Endodermal cell (in vitro differentiated cells): Measurements from ENCODE around the gene IFT88. TPM values are rescaled to one million over a fixed set of nuclear protein-coding genes. Genes with fewer than 3 reads are reported as not detected.

Experiments used
- DNase-seq: peaks from one replicate; pipeline ENCODE4 v3.0.0-alpha.2; 2017
- H3K27ac ChIP-seq: 2 replicates; pipeline ENCODE4 v1.5.1; 2013; ENCODE audit warnings: mild to moderate bottlenecking, low read depth, low read length, moderate library complexity
- H3K27me3 ChIP-seq: 2 replicates; pipeline ENCODE4 v1.6.1; 2013; ENCODE audit warnings: mild to moderate bottlenecking, low read length, moderate library complexity; ENCODE audit not compliant: insufficient read depth, control insufficient read depth, poor library complexity, severe bottlenecking
- H3K36me3 ChIP-seq: 2 replicates; pipeline ENCODE4 v1.7.0; 2013; ENCODE audit warnings: mild to moderate bottlenecking, low read length, moderate library complexity; ENCODE audit not compliant: control insufficient read depth, insufficient read depth
- H3K4me1 ChIP-seq: one replicate; pipeline ENCODE4 v1.7.0; 2013; ENCODE audit warnings: low read length; ENCODE audit not compliant: control insufficient read depth, insufficient read depth
- H3K4me3 ChIP-seq: 2 replicates; pipeline ENCODE4 v1.5.1; 2013; ENCODE audit warnings: mild to moderate bottlenecking, low read length, moderate library complexity
- H3K9ac ChIP-seq: 2 replicates; pipeline ENCODE4 v1.6.1; 2013; ENCODE audit warnings: mild to moderate bottlenecking, low read length, moderate library complexity; ENCODE audit not compliant: poor library complexity, severe bottlenecking; ENCODE audit errors: extremely low read depth
- H3K9me3 ChIP-seq: 2 replicates; pipeline ENCODE4 v1.6.1; 2013; ENCODE audit warnings: mild to moderate bottlenecking, low read length, moderate library complexity; ENCODE audit not compliant: control insufficient read depth
- H3K27ac Mint-ChIP-seq: 2 replicates; pipeline ENCODE4 v1.8.0; 2020; ENCODE audit warnings: mixed read lengths
- H3K27me3 Mint-ChIP-seq: 2 replicates; pipeline ENCODE4 v1.8.0; 2021; ENCODE audit warnings: mild to moderate bottlenecking, mixed read lengths; ENCODE audit not compliant: insufficient read depth
- H3K36me3 Mint-ChIP-seq: 2 replicates; pipeline ENCODE4 v1.8.0; 2020; ENCODE audit warnings: low read depth, mixed read lengths
- H3K4me1 Mint-ChIP-seq: 2 replicates; pipeline ENCODE4 v1.8.0; 2020; ENCODE audit warnings: mixed read lengths
- H3K4me3 Mint-ChIP-seq: 2 replicates; pipeline ENCODE4 v1.8.0; 2020; ENCODE audit warnings: mild to moderate bottlenecking, moderate library complexity, mixed read lengths
- H3K9me3 Mint-ChIP-seq: 2 replicates; pipeline ENCODE4 v1.8.0; 2020; ENCODE audit warnings: mild to moderate bottlenecking, mixed read lengths
- CTCF ChIP-seq: fragments of 200-600 bp; sonication (generic); conservative IDR thresholded peaks from 2 replicates; pipeline ENCODE4 v1.5.0; 2021; ENCODE audit warnings: antibody characterized with exemption, mild to moderate bottlenecking
- WGBS, 2 experiments: methylation state at CpG; one replicate each; pipeline versions ENCODE4 v1.1.5 to v1.1.7; 2013; ENCODE audit warnings: missing lambda C conversion rate in 2 of 2, mixed read lengths in 1 of 2; ENCODE audit not compliant: insufficient coverage in 1 of 2, insufficient read length in 1 of 2; 5-methylcytosine and 5-hydroxymethylcytosine counted together
- total RNA-seq, 2 donors: library from RNA; stranded (reverse); fragmentation: NEBNext Ultra II Directional in 1 of 2; extraction: Animal tissue kit (Norgen Biotek cat#: 25700) in 1 of 2; gene quantifications; 2 replicates in 1 of 2; 3 replicates in 1 of 2; pipeline ENCODE4 v1.2.1, GENCODE V29; 2021

Gene IFT88
- total RNA-seq, 2 donors from 2014 or later = 15.2 to 18.7 TPM

GRCh38 chr13:20567881-20568528 is 1.0 kb downstream of the IFT88 start:
- no peak for DNase-seq
- H3K27ac ChIP-seq = peak overlapping the region; percentile 92
- no peaks in the 10 kb centered on the region for H3K36me3 ChIP-seq
- H3K4me3 ChIP-seq = peak overlapping the region; percentile 89
- Mint-ChIP-seq H3K27ac (peak overlapping the region; percentile 95), H3K4me3 (peak overlapping the region; percentile 84), H3K4me1 (peaks cover 7% of the 10 kb centered on the region), H3K27me3 (peaks cover 6% of the 10 kb centered on the region), H3K9me3 (peaks cover 21% of the 10 kb centered on the region), H3K36me3 (peaks cover 22% of the 10 kb centered on the region)
- WGBS, 2 experiments = 82 to 86% methylated on average over 2 to 9 of the region's 9 CpGs
- H3K4me1 ChIP-seq = no peaks in the 10 kb centered on the region
- no peak for TF ChIP-seq CTCF
- H3K9me3 ChIP-seq = peaks cover 22% of the 10 kb centered on the region
- no peaks in the 10 kb centered on the region for H3K27me3 ChIP-seq
- peak overlapping the region; percentile 62 for H3K9ac ChIP-seq

DNA sequence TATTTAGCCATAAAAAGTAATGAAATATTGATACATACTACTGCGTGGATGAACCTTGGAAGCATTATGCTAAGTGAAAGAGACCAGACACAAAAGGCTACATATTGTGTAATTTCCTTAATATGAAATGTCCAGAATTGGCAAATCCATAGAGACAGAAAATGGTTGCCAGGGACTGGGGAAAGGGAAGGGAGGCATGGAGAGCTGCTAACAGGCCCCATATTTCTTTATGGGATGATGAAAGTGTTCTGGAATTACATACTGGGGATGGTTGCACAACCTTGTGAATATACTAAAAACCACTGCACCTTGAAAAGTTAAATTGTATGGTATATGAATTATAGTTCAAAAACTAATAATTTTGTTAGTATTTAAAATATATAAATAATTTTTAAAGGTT is 3.6 kb downstream of the IFT88 start:
- Mint-ChIP-seq H3K36me3 (peaks cover 29% of the 10 kb centered on the region), H3K4me3 (no peak overlapping the region), H3K27me3 (peaks cover 1% of the 10 kb centered on the region), H3K4me1 (peaks cover 7% of the 10 kb centered on the region), H3K27ac (no peak overlapping the region), H3K9me3 (peaks cover 8% of the 10 kb centered on the region)
- DNase-seq = no peak
- Histone ChIP-seq H3K27me3 (no peaks in the 10 kb centered on the region), H3K36me3 (peaks cover 6% of the 10 kb centered on the region), H3K4me3 (no peak overlapping the region), H3K4me1 (no peaks in the 10 kb centered on the region), H3K27ac (no peak overlapping the region), H3K9me3 (peaks cover 6% of the 10 kb centered on the region), H3K9ac (no peak overlapping the region)
- WGBS, 2 experiments = 95% methylated on average over 1 of the region's 1 CpG; no CpG with 5 or more reads in 1 of the 2 experiments
- no peak for TF ChIP-seq CTCF

GRCh38 chr13:20571676-20572075 is 4.7 kb downstream of the IFT88 start:
- peaks cover 11% of the 10 kb centered on the region for H3K9me3 Mint-ChIP-seq
- H3K4me1 Mint-ChIP-seq = peaks cover 5% of the 10 kb centered on the region
- no peak for DNase-seq
- H3K27ac Mint-ChIP-seq = no peak overlapping the region
- no peak overlapping the region for H3K27ac ChIP-seq
- no peak for TF ChIP-seq CTCF
- no peak overlapping the region for H3K4me3 Mint-ChIP-seq
- H3K9me3 ChIP-seq = peaks cover 5% of the 10 kb centered on the region
- peaks cover 41% of the 10 kb centered on the region for H3K36me3 Mint-ChIP-seq
- H3K36me3 ChIP-seq = peaks cover 11% of the 10 kb centered on the region
- no peak overlapping the region for H3K9ac ChIP-seq
- H3K27me3 ChIP-seq = no peaks in the 10 kb centered on the region
- H3K27me3 Mint-ChIP-seq = no peaks in the 10 kb centered on the region
- H3K4me3 ChIP-seq = no peak overlapping the region
- H3K4me1 ChIP-seq = no peaks in the 10 kb centered on the region
